OCI-LY7 (cell line): Measurements from ENCODE around the gene ARMCX2. TPM values are rescaled to one million over a fixed set of nuclear protein-coding genes. Genes with fewer than 3 reads are reported as not detected.

ENCODE experiments used
- BruUV-seq: library from RNA; stranded (reverse); fragments of 400-500 nt; replicated peaks from 2 replicates; lab custom pipeline; 2021; lab: Mats Ljungman, UMichigan
- CTCF ChIA-PET: fragments of 300-600 bp; sonication (Branson Sonifier 250); formaldehyde crosslinking; loops from one replicate; lab custom pipeline; 2022; ENCODE audit warnings: antibody characterized with exemption; ENCODE audit not compliant: unreplicated experiment; lab: Charles Lee
- POLR2A ChIA-PET: fragments of 300-600 bp; sonication (Branson Sonifier 250); formaldehyde crosslinking; loops from one replicate; lab custom pipeline; 2022; ENCODE audit warnings: antibody characterized with exemption; lab: Charles Lee
- DNase-seq: peaks from one replicate; pipeline ENCODE4 v3.0.0-alpha.2; 2015; ENCODE audit warnings: low spot score
- H2AFZ ChIP-seq: fragments of 200-600 bp; sonication (generic), shearing (Covaris generic); 2 replicates; pipeline ENCODE4 v1.6.1; 2014; ENCODE audit warnings: mild to moderate bottlenecking, antibody characterized with exemption, low read length, moderate library complexity
- H3K27ac ChIP-seq: fragments of 200-600 bp; sonication (generic); 2 replicates; pipeline ENCODE4 v1.5.1; 2014; ENCODE audit warnings: mixed run types, low read depth, mild to moderate bottlenecking, moderate library complexity, low read length, inconsistent platforms; ENCODE audit not compliant: poor library complexity, severe bottlenecking
- H3K36me3 ChIP-seq: fragments of 200-600 bp; sonication (generic); 2 replicates; pipeline ENCODE4 v1.6.1; 2014; ENCODE audit warnings: mild to moderate bottlenecking, antibody characterized with exemption, low read length, moderate library complexity, mixed read lengths; ENCODE audit not compliant: insufficient read depth
- H3K4me1 ChIP-seq: fragments of 200-600 bp; sonication (generic); 2 replicates; pipeline ENCODE4 v1.5.1; 2014; ENCODE audit warnings: mild to moderate bottlenecking, low read length; ENCODE audit not compliant: insufficient read depth, poor library complexity, severe bottlenecking
- H3K4me2 ChIP-seq: fragments of 200-600 bp; sonication (generic); 2 replicates; pipeline ENCODE4 v1.6.1; 2014; ENCODE audit warnings: mild to moderate bottlenecking, low read length
- H3K4me3 ChIP-seq: fragments of 200-600 bp; sonication (generic); 2 replicates; pipeline ENCODE4 v1.5.1; 2014; ENCODE audit warnings: mild to moderate bottlenecking, low read depth, low read length; ENCODE audit not compliant: poor library complexity, severe bottlenecking
- H3K79me2 ChIP-seq: fragments of 200-600 bp; sonication (generic); 2 replicates; pipeline ENCODE4 v1.6.1; 2016; ENCODE audit warnings: low read depth, mild to moderate bottlenecking, low read length, moderate library complexity, mixed read lengths; ENCODE audit not compliant: insufficient read depth
- H3K9me2 ChIP-seq: fragments of 200-600 bp; sonication (generic); 2 replicates; pipeline ENCODE4 v1.6.1; 2016; ENCODE audit warnings: mild to moderate bottlenecking, low read length, mixed read lengths; ENCODE audit not compliant: insufficient read depth
- H3K9me3 ChIP-seq: fragments of 200-600 bp; sonication (generic); 2 replicates; pipeline ENCODE4 v1.6.1; 2014; ENCODE audit warnings: mild to moderate bottlenecking, mixed run types, low read length, mixed read lengths
- H4K20me1 ChIP-seq: fragments of 200-600 bp; sonication (generic); 2 replicates; pipeline ENCODE4 v1.6.1; 2014; ENCODE audit warnings: mild to moderate bottlenecking, antibody characterized with exemption, low read length, moderate library complexity, mixed read lengths; ENCODE audit not compliant: insufficient read depth
- CTCF ChIP-seq: fragments of 200-600 bp; sonication (generic); conservative IDR thresholded peaks from 2 replicates; pipeline ENCODE4 v1.5.1; 2014; ENCODE audit warnings: mild to moderate bottlenecking, antibody characterized with exemption, low read length, moderate library complexity, mixed read lengths
- EZH2phosphoT487 ChIP-seq: fragments of 200-600 bp; sonication (generic); IDR thresholded peaks from 2 replicates; pipeline ENCODE4 v1.6.1; 2018; ENCODE audit warnings: low read depth, borderline replicate concordance, mild to moderate bottlenecking, mixed run types, antibody characterized with exemption, low read length, moderate library complexity, mixed read lengths
- intact Hi-C: fragments of 100-400 bp; cut with micrococcal nuclease; formaldehyde crosslinking; loops from one replicate; pipeline ENCODE4 v1.10.0; 2022; ENCODE audit not compliant: unreplicated experiment
- small RNA-seq: library from RNA; depleted of rRNA; stranded (forward); fragments of <200 nt; gene quantifications from one replicate; pipeline ENCODE3, GENCODE V24; 2014
- total RNA-seq, 2 experiments: library from RNA; depleted of rRNA in 1 of 2; stranded (reverse); fragments of >200 nt in 1 of 2; shearing (Covaris generic) in 1 of 2; gene quantifications; 2 replicates each; pipeline ENCODE4 v1.2.3, GENCODE V29; 2014 to 2022

Gene ARMCX2
- total RNA-seq, 2 experiments from 2014 or later, result not detected

DNA sequence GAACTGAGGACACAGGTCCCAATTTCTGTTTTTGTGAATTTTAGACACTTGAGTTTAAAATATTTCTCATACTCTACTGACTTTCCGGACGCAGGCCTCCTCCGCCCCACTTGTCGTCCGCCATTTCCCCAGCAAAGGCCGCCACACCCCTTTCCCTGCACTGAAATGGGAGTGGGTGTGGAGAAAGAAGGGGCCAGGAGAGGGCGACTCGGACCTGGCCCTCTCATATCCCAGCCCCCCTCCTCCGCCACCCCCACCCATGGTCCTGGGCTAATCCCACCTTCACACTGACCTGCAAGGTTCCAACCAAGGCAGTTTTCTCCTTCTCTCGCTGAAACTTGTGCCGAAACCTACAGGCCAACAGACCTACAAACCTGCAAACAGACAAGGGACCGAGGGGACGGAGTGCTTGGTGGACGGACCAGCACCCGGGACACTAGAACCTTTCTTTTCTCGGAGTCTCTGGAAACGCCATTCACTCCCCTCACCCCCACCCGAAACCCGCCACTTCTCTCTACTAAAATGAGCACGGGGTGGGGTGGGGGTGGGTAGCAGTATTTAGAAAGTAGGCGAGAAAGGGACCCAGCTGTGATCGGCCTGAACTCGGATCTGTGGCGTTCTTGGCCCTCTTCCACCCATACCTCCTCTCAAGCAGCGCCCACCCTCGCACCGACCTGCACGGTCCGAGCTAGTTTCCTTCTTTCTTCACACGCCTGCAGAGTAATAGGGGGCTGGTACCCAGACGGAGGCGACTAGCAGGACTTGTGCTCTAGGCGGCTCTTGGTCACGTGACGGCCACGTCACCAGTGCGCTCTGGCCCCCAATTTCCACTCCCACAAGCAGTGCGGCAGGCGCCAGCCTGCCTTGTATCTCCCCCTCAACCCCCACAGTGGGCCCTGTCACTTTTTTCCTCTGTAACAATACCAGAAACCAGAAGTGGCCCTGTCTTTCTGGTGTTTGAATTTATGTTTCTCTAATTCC is 42.1 kb downstream of the ARMCX2 start, which contains the start of gene ARMCX6:
Gene ARMCX6, minus strand, starts transcription at position 790 of the 981 bp plus-strand sequence. CDS start 1,380 bp downstream, outside the sequence.
- no peaks in the 10 kb centered on the region for H3K9me3 ChIP-seq
- CTCF ChIA-PET, result no interaction called here
- intact Hi-C loops, result no loop called here
- peak; percentile 80 for DNase-seq
- H2AFZ ChIP-seq, result peak within 1 kb of the TSS; percentile 87
- peaks cover 24% of the 10 kb centered on the region for H3K4me1 ChIP-seq
- H3K4me3 ChIP-seq, result peak within 1 kb of the TSS; percentile 82
- H3K9me2 ChIP-seq, result no peaks in the 10 kb centered on the region
- H3K27ac ChIP-seq, result peak within 1 kb of the TSS; percentile 29
- no peaks in the 10 kb centered on the region for H3K36me3 ChIP-seq
- TF ChIP-seq CTCF (peak; percentile 58; the same call in 1 of the 2 replicates), EZH2phosphoT487 (no peak)
- peak within 1 kb of the TSS; percentile 81 for H3K4me2 ChIP-seq
- H4K20me1 ChIP-seq, result no peaks in the 10 kb centered on the region
- BruUV-seq, result no TSS peak
- H3K79me2 ChIP-seq, result no peaks in the 10 kb centered on the region
- POLR2A ChIA-PET, result no interaction called here

DNA sequence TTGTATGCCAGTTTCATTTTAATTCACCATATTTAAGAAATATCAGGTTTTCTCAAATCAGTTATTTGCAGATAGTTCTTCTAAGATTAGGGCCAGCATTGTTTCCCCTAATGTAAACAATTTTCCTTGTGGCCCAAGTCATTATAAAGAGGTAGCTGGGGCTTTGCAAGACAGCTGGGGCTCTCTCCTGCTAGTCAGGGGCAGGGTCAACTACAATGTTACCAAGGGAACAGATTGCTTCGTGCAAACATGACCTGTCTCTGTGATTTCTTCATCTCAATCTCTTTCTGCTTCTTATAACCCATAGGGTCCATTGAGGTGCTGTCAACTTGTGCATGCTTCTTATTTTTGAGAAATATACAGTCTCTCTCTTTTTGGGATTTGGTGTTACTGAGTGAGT is 53.9 kb downstream of the ARMCX2 start:
- Histone ChIP-seq H3K27ac (no peak overlapping the region), H2AFZ (no peak overlapping the region), H3K36me3 (no peaks in the 10 kb centered on the region), H3K4me1 (no peaks in the 10 kb centered on the region), H3K4me2 (no peak overlapping the region), H3K9me3 (no peaks in the 10 kb centered on the region), H3K9me2 (no peaks in the 10 kb centered on the region), H4K20me1 (no peaks in the 10 kb centered on the region), H3K4me3 (no peak overlapping the region), H3K79me2 (no peaks in the 10 kb centered on the region)
- no peak for DNase-seq
- POLR2A ChIA-PET, result interaction anchor here (0.5 kb wide), 1 partner anchor 566 kb away, joined by 3 read pairs; no protein-coding TSS in a partner anchor
- CTCF ChIA-PET, result interaction anchor here (0.5 kb wide), 1 partner anchor 223 kb away, joined by 3 read pairs; no protein-coding TSS in a partner anchor
- no peak for TF ChIP-seq EZH2phosphoT487
- BruUV-seq, result no TSS peak
- intact Hi-C loops, result no loop called here

Small RNA genes lying within 50 kb of the gene (small RNA-seq; reads per million reads assigned to genes)
- gene RNU6-30P, result 0.47 reads per million
- gene RNU6-587P, result not detected

Other genes with a start within 250 kb of the ARMCX2 start
- gene ARMCX4, start 174.4 kb downstream of the ARMCX2 start, total RNA-seq (2014; rRNA removed; shearing (Covaris generic)), result not detected in 2 replicates
- not detected in 2 replicates for gene ARMCX4, start 174.4 kb downstream of the ARMCX2 start, total RNA-seq (2022)
- not detected in 2 replicates for gene ARMCX1, start 109.3 kb downstream of the ARMCX2 start, total RNA-seq (2014; rRNA removed; shearing (Covaris generic))
- gene ARMCX1, start 109.3 kb downstream of the ARMCX2 start, total RNA-seq (2022), result not detected in 2 replicates
- gene ARMCX6, start 41.9 kb downstream of the ARMCX2 start, total RNA-seq (2014; rRNA removed; shearing (Covaris generic)), result 11.9 and 20.7 TPM in 2 replicates
- gene ARMCX6, start 41.9 kb downstream of the ARMCX2 start, total RNA-seq (2022), result 26.0 and 30.8 TPM in 2 replicates
- gene ARMCX3, start 36.7 kb downstream of the ARMCX2 start, total RNA-seq (2014; rRNA removed; shearing (Covaris generic)), result 9.6 and 14.8 TPM in 2 replicates
- 24.0 and 26.9 TPM in 2 replicates for gene ARMCX3, start 36.7 kb downstream of the ARMCX2 start, total RNA-seq (2022)